Colonic mucosa (tissue), 4 donors: Measurements from ENCODE around the gene PMFBP1. TPM values are rescaled to one million over a fixed set of nuclear protein-coding genes. Genes with fewer than 3 reads are reported as not detected.

ENCODE experiments used
- DNase-seq: peaks from one replicate; pipeline ENCODE4 v3.0.0-alpha.2; 2020
- H3K27ac ChIP-seq: fragments of 200-600 bp; one replicate; pipeline ENCODE4 v1.8.0; 2021
- H3K27me3 ChIP-seq: fragments of 200-600 bp; one replicate; pipeline ENCODE4 v1.8.0; 2021
- H3K36me3 ChIP-seq: fragments of 200-600 bp; one replicate; pipeline ENCODE4 v1.8.0; 2021
- H3K4me1 ChIP-seq: fragments of 200-600 bp; one replicate; pipeline ENCODE4 v1.8.0; 2021; ENCODE audit warnings: mild to moderate bottlenecking
- H3K4me3 ChIP-seq: fragments of 200-600 bp; one replicate; pipeline ENCODE4 v1.8.0; 2021
- H3K9ac ChIP-seq, 2 donors: one replicate each; pipeline ENCODE4 v1.7.0; 2013; ENCODE audit warnings: control low read depth in 2 of 2, low read depth in 2 of 2, low read length in 2 of 2
- H3K9me3 ChIP-seq: fragments of 200-600 bp; one replicate; pipeline ENCODE4 v1.8.0; 2021
- CTCF ChIP-seq: fragments of 200-600 bp; IDR thresholded peaks from one replicate; pipeline ENCODE4 v1.8.0; 2022; ENCODE audit warnings: antibody characterized with exemption, mild to moderate bottlenecking
- intact Hi-C: fragments of 100-400 bp; cut with DNase I; formaldehyde crosslinking; loops from one replicate; pipeline ENCODE4 v1.14.1; 2022
- total RNA-seq, 2 donors: library from RNA; stranded (reverse); fragmentation: NEBNext Ultra II Directional in 1 of 2; extraction: Animal tissue kit (Norgen Biotek cat#: 25700) in 1 of 2; gene quantifications; one replicate each; pipeline ENCODE4 v1.2.1, GENCODE V29; 2021
- donor health status: healthy.
- donor health status: DM: no; HTN: no; CAD: no.
- donor health status: DM: no; HTN: no; CAD: no.

Gene PMFBP1
- total RNA-seq, 2 donors from 2014 or later = 3.7 to 4.9 TPM

DNA sequence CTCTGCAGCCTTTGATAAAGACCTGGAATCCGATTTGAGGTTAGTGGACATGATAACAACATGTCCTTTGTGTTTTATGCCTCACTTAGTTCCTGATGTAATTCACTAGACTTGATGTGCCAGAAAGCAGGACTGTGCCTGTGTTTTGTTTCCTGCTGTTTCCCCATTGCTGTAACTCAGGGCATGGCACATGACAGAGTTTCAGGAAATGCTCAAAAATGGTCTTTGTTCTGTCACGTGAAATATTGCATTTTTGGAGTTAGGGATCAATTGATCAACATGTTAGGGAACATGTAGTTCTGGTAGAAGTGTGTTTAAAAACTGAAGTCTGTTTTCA is 45.6 kb downstream of the PMFBP1 start:
- no peak overlapping the region for H3K27ac ChIP-seq
- no peak overlapping the region for H3K9ac ChIP-seq
- H3K9me3 ChIP-seq = no peaks in the 10 kb centered on the region
- no peaks in the 10 kb centered on the region for H3K27me3 ChIP-seq
- no peak overlapping the region for H3K4me3 ChIP-seq
- intact Hi-C loops = loop anchor here (5.0 to 10.0 kb wide), 3 partner anchors 118 to 341 kb away; no protein-coding TSS in a partner anchor
- no peaks in the 10 kb centered on the region for H3K36me3 ChIP-seq
- no peak for DNase-seq
- no peaks in the 10 kb centered on the region for H3K4me1 ChIP-seq
- no peak for TF ChIP-seq CTCF

DNA sequence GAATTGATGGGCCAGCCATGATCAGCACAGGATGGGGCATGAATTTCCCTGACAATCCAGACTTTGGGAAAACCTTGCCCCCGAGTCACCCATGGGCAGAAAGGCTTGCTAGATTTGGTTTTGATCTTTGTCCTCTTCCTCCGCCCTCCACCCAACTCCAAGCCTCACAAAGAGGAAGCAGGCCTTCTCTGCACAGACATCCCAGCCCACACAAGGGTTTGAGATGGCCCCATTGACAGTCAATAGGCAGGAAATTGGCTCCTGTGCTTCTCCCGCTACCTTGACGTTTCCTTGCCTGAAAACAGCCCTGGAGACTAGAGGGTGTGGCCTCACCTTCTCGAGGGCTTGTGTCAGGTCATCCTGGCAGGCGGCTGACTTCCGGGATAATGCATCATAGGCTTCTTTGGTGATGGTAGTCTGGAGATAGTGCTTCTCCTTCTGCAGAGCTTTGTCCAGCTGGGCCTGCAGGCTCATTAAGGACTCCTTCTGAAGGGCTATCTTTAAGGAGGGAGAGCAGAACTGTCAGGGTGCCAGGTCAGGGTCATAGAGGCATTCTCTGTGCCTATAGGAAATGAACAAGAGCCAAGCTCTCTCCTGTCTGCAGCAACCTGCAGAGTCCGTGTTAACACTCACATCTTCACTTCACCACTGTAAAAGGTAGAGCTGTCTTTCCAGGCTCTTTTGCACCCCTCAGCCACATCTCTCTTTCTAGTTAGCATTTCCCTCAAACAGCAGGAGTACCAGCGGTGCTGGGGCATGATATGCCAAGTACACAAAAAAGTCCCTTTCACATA is 46.1 kb downstream of the PMFBP1 start:
- Histone ChIP-seq H3K27ac (no peak overlapping the region), H3K9me3 (no peaks in the 10 kb centered on the region), H3K36me3 (no peaks in the 10 kb centered on the region), H3K9ac (no peak overlapping the region), H3K27me3 (no peaks in the 10 kb centered on the region), H3K4me3 (no peak overlapping the region), H3K4me1 (no peaks in the 10 kb centered on the region)
- no peak for TF ChIP-seq CTCF
- intact Hi-C loops = loop anchor here (5.0 to 10.0 kb wide), 3 partner anchors 119 to 341 kb away; no protein-coding TSS in a partner anchor
- DNase-seq = peak; percentile 34

DNA sequence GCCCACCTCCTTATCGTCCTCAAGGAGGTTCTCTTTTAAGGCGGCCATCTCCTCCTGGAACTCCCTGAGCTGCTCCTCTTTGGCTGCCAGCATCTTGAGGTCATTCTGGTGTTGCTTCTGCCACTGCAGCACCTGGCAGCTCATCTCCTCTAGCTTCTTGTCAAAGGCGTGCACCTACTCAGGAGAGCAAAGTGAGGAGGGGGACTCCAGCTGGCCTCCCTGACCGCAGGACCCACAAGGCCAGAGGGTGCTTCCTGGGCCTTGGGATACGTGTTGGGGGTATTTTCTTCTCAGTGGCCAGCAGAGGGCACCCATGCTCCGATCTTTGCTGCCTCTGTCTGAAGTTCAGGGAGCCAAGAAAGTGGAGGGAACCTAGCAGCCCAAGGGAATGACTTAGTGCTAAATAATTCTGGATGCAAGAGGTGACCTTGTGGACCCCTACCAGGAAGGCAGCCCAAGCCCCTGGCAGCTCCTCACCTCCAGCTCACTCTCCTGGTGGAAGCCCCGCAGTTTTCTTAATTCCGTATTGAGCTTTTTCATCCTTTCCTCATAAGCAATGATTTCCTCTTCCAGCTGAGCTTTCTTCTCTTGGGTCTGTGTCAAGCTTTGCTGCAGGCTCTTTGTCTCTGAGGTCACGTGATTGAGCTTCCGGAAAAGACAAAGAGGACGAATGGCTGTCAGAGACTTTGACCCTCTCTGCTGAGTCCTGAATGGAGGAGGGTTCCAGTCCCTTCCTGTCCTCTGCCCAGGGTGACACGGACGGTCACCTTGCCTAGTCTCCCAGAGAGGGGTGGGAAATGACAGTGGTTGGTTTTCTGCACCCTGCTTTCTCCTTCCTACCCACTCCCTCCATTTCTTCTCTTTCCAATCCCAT is 47.0 kb downstream of the PMFBP1 start:
- Histone ChIP-seq H3K9me3 (no peaks in the 10 kb centered on the region), H3K27me3 (no peaks in the 10 kb centered on the region), H3K36me3 (no peaks in the 10 kb centered on the region), H3K4me3 (no peak overlapping the region), H3K9ac (no peak overlapping the region), H3K4me1 (no peaks in the 10 kb centered on the region), H3K27ac (no peak overlapping the region)
- DNase-seq = peak; percentile 76
- intact Hi-C loops = loop anchor here (5.0 to 10.0 kb wide), 3 partner anchors 120 to 342 kb away; no protein-coding TSS in a partner anchor
- peak; percentile 63 for TF ChIP-seq CTCF

- Histone ChIP-seq H3K9me3 (no peaks in the 10 kb centered on the region), H3K36me3 (no peaks in the 10 kb centered on the region), H3K9ac (no peak overlapping the region), H3K4me1 (no peaks in the 10 kb centered on the region), H3K4me3 (no peak overlapping the region), H3K27ac (no peak overlapping the region), H3K27me3 (no peaks in the 10 kb centered on the region)
- DNase-seq = no peak
- TF ChIP-seq CTCF = no peak
- intact Hi-C loops = loop anchor here (10.0 kb wide), 2 partner anchors 121 to 281 kb away; no protein-coding TSS in a partner anchor
These were observed 47.8 kb downstream of the PMFBP1 start for GRCh38 chr16:72124148-72124547.

GRCh38 chr16:72123426-72123825 is 48.5 kb downstream of the PMFBP1 start:
- no peaks in the 10 kb centered on the region for H3K4me1 ChIP-seq
- no peak for DNase-seq
- H3K27ac ChIP-seq = no peak overlapping the region
- no peak overlapping the region for H3K9ac ChIP-seq
- TF ChIP-seq CTCF = no peak
- no peaks in the 10 kb centered on the region for H3K9me3 ChIP-seq
- H3K27me3 ChIP-seq = no peaks in the 10 kb centered on the region
- no peak overlapping the region for H3K4me3 ChIP-seq
- H3K36me3 ChIP-seq = no peaks in the 10 kb centered on the region
- intact Hi-C loops = loop anchor here (10.0 kb wide), 2 partner anchors 121 to 281 kb away; no protein-coding TSS in a partner anchor
